Measurements from ENCODE around the gene GMDS.

GMDS gene

DNA sequence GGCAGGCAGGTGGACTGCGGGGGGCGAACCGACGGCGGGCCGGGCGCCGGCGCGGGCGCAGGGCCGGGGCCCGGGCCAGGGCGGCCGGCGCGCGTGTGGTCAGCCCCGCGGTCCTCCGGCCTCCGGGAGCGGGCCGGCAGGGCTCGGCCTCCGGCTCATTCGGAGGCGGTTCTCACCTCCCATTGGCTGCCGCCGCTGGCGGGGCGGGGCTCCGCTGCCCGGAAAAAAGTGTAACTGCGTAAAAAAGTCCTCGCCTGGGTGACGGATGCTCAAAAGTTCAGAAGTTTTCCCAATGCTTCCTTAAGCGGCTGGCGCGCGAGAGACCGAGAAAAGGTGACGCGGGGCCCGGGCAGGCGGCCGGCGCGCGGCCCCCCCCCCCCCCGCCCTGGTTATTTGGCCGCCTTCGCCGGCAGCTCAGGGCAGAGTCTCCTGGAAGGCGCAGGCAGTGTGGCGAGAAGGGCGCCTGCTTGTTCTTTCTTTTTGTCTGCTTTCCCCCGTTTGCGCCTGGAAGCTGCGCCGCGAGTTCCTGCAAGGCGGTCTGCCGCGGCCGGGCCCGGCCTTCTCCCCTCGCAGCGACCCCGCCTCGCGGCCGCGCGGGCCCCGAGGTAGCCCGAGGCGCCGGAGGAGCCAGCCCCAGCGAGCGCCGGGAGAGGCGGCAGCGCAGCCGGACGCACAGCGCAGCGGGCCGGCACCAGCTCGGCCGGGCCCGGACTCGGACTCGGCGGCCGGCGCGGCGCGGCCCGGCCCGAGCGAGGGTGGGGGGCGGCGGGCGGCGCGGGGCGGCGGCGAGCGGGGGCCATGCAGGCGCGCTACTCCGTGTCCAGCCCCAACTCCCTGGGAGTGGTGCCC lies 635.5 kb downstream of the GMDS start, which contains the start of gene FOXC1:
Gene FOXC1, plus strand, starts transcription at position 268 of the 849 bp plus-strand sequence. Its CDS starts 531 bp downstream, at position 799.
- Histone ChIP-seq H3K79me2 (ENCODE audit: control insufficient read depth, insufficient read depth, low read length, unreplicated experiment) (peaks cover 14% of the 10 kb centered on the region), H3K27me3 (ENCODE audit: insufficient read depth, low read length) (peaks cover 40% of the 10 kb centered on the region), H3K27ac (ENCODE audit: low read depth, low read length) (peak within 1 kb of the TSS; percentile 65), H2AFZ (ENCODE audit: low read length, unreplicated experiment) (peak within 1 kb of the TSS; percentile 56), H3K4me1 (ENCODE audit: control insufficient read depth, insufficient read depth, low read length, unreplicated experiment) (peaks cover 12% of the 10 kb centered on the region), H3K4me3 (ENCODE audit: low read depth, low read length) (peak within 1 kb of the TSS; percentile 92), H3K36me3 (ENCODE audit: insufficient read depth, low read length) (no peaks in the 10 kb centered on the region)

DNA sequence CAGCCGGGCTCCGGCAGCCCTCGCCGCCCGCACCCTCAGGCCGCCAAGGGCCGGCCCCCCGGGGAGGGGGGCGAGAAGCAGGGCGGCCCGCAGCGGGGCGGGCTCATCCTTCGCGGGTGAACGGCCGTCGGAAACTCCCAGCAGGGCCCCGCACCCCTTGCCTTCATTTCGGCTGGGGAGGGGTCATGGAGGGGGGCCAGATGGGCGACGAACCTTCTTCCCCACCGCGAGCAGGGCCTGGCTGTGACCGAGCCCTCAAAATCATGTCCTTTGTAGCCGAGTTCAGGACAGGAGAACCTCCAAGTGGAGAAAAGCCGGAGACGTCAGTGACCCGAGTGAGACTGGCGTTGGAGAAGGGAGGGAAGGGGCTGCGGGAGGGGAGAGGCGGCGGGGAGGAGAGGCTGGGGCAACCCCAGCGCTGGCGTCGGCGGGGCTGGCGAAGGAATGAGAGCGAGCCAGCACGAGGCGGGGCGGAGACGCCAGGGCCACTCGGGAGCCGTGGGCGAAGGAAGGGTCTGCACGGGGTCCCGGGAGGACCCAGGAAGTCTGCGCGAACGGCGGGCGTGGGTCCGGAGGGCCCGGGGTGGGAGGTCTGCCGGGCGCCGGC lies 636.3 kb downstream of the GMDS start:
- peak overlapping the region; percentile 20 for H2AFZ ChIP-seq (ENCODE audit: low read length, unreplicated experiment)
- H3K27ac ChIP-seq (ENCODE audit: low read depth, low read length) = no peak overlapping the region; the same call in 1 of the 2 replicates
- peaks cover 45% of the 10 kb centered on the region for H3K27me3 ChIP-seq (ENCODE audit: insufficient read depth, low read length)
- no peaks in the 10 kb centered on the region for H3K36me3 ChIP-seq (ENCODE audit: insufficient read depth, low read length)
- H3K4me1 ChIP-seq (ENCODE audit: control insufficient read depth, insufficient read depth, low read length, unreplicated experiment) = peaks cover 12% of the 10 kb centered on the region
- peak overlapping the region; percentile 92 for H3K4me3 ChIP-seq (ENCODE audit: low read depth, low read length)
- H3K79me2 ChIP-seq (ENCODE audit: control insufficient read depth, insufficient read depth, low read length, unreplicated experiment) = peaks cover 14% of the 10 kb centered on the region

DNA sequence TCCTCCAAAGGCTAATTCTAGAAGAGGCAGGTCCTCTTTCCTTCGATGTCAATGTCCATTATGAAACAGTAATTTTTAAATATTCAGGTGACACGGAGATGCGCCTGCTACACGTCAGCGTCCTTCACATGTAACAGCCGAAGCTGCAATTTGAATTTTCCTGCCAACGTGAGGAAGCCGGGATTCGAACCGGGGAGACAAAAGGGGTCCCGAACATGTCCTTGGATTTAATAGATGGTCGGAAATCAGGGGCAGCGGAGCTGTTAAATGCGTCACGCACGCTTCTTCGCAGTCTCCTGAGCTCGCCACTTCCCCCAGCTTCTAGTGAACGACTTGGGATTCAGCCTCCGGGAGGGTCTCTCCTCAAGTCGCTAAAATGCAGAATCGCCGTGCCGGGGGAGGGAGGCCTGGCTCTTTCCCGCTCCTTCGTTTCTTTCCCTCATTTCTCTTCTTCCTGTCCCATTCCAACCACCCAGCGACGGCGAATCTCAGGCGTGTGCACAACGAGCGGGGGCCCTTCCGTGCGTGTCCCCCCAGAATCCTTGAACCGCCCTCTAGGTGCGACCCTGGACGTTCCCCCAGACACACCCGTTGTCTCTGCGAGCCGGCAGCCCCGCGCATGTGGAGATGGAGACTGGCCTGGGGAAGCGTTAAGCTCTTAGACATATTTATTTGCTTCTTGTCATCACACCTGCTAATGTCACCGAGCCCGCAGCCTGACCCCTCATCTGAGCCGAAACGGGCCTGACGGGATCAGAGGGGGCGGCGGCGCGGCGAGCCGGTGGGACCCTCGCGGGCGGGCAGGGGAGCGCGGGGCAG lies 637.0 kb downstream of the GMDS start:
- Histone ChIP-seq H3K4me1 (ENCODE audit: control insufficient read depth, insufficient read depth, low read length, unreplicated experiment) (peaks cover 9% of the 10 kb centered on the region), H3K27me3 (ENCODE audit: insufficient read depth, low read length) (peaks cover 48% of the 10 kb centered on the region), H3K27ac (ENCODE audit: low read depth, low read length) (no peak overlapping the region), H2AFZ (ENCODE audit: low read length, unreplicated experiment) (peak overlapping the region; percentile 20), H3K79me2 (ENCODE audit: control insufficient read depth, insufficient read depth, low read length, unreplicated experiment) (peaks cover 7% of the 10 kb centered on the region), H3K4me3 (ENCODE audit: low read depth, low read length) (peak overlapping the region; percentile 92), H3K36me3 (ENCODE audit: insufficient read depth, low read length) (no peaks in the 10 kb centered on the region)

DNA sequence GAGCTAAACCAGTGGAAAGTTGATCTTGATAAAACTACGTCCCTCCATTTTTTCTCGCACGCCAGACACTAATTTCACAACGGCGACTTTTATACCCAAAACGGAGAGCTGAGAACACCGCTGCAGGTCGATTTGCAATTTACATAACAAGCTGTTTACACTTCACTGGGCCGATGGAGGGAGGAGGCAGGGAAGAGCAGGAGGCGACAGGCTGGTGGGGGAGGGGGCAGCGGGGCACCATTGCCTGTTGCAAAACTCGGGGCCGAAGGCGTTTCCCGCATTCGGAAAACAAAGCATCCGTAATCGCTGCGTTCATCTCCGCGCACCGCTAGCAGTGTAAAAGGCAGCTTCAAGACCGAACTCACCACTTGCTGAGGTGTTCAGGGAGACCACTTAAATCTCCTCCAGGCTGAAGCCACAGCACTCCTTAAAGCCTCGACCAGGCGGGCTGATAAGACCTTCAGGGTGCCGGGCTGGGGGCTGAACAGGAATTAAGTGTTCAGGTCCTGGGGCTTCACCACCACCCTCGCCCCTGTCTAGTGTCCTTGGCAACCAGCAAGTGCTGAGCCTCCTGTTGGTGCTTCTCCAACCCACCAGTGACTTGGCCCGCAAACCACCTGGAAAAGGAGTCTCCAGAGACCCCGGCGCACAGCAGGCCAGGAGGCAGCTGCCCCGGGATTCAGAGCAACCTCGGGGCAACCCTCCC lies 637.7 kb downstream of the GMDS start:
- peaks cover 3% of the 10 kb centered on the region for H3K4me1 ChIP-seq (ENCODE audit: control insufficient read depth, insufficient read depth, low read length, unreplicated experiment)
- peaks cover 48% of the 10 kb centered on the region for H3K27me3 ChIP-seq (ENCODE audit: insufficient read depth, low read length)
- no peak overlapping the region for H3K4me3 ChIP-seq (ENCODE audit: low read depth, low read length)
- no peak overlapping the region for H2AFZ ChIP-seq (ENCODE audit: low read length, unreplicated experiment)
- no peaks in the 10 kb centered on the region for H3K36me3 ChIP-seq (ENCODE audit: insufficient read depth, low read length)
- no peak overlapping the region for H3K27ac ChIP-seq (ENCODE audit: low read depth, low read length)
- peaks cover 7% of the 10 kb centered on the region for H3K79me2 ChIP-seq (ENCODE audit: control insufficient read depth, insufficient read depth, low read length, unreplicated experiment)

DNA sequence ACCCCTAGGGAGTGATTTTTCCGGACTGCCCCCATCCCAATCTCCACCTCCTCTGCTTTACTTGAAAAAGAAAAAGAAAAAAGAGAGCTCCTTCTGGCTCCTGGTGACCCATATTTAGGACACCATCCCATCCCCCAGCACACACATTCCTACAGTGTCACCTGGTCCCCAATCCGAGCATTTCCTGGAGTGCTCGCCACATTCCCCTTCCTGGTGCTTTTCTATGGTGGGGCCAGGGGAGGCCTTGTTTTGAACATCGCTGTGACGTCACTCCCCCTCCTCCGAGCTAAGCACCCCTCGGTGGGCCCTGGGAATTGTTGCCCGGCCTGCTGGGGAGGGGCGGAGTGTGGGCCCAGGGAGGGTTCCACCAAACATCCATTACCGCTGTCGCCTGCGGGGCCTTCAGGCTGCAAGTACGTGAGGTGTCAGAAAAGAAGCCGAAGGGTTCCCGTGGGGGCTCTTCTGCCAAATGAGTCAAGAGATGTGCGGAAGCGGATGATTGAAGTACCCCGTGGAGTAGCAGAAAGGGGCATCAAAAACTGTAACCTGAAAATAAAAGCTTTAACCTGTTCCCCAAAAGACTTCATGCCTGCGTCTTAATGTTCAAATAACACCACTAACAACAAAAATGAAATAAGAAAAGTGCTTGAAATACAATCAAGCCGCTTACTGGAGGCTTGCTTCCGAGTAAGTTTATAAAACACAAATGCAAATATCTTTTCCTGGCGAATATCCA lies 638.5 kb downstream of the GMDS start:
- H3K27ac ChIP-seq (ENCODE audit: low read depth, low read length) = no peak overlapping the region
- peaks cover 3% of the 10 kb centered on the region for H3K4me1 ChIP-seq (ENCODE audit: control insufficient read depth, insufficient read depth, low read length, unreplicated experiment)
- no peak overlapping the region for H3K4me3 ChIP-seq (ENCODE audit: low read depth, low read length)
- no peak overlapping the region for H2AFZ ChIP-seq (ENCODE audit: low read length, unreplicated experiment)
- peaks cover 4% of the 10 kb centered on the region for H3K79me2 ChIP-seq (ENCODE audit: control insufficient read depth, insufficient read depth, low read length, unreplicated experiment)
- H3K36me3 ChIP-seq (ENCODE audit: insufficient read depth, low read length) = no peaks in the 10 kb centered on the region
- H3K27me3 ChIP-seq (ENCODE audit: insufficient read depth, low read length) = peaks cover 48% of the 10 kb centered on the region

DNA sequence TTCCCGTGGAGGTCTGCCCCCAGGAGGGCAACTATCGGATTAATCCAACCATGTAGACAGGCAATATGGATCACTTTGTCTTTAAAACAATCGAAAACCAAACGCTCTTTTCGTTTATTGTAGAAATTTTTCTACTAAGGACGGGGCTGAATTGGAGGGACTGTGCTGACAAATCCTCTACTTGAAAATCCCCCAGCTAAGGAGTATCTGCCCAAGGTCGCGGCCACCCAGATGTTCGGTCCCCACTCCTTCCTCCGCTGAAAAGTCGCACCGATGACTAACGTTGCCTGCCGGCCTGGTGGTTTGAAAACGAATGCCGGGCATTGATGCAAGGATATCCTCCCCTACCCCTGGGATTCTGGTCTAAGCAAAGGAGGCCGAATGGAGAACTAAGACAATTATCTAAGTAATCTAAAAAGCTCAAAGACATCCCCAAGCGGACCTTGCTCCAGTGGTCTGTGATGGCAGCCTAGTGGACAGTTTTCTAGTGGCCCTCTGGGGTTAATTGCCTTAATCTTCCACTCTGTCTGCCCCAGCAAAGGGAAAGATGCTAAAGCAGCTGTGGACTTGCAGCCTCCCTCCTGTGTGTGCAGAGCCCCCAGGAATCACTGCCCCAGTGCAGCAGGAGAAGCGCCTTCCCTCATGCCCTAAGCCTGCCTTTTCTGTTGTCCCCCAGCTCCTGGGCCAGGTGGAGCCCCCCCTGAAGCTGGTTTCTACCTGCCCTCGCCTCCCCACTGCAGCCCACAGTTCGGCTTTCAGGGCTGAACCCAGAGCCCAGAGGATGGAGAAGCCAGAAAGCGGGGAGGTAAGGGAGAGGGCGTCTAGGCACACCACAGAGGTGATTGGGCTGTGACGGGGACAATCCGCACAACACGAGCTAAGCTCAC lies 639.3 kb downstream of the GMDS start:
- H3K4me3 ChIP-seq (ENCODE audit: low read depth, low read length) = no peak overlapping the region
- H3K4me1 ChIP-seq (ENCODE audit: control insufficient read depth, insufficient read depth, low read length, unreplicated experiment) = peaks cover 3% of the 10 kb centered on the region
- H3K79me2 ChIP-seq (ENCODE audit: control insufficient read depth, insufficient read depth, low read length, unreplicated experiment) = no peaks in the 10 kb centered on the region
- H2AFZ ChIP-seq (ENCODE audit: low read length, unreplicated experiment) = no peak overlapping the region
- H3K27me3 ChIP-seq (ENCODE audit: insufficient read depth, low read length) = peaks cover 48% of the 10 kb centered on the region
- no peak overlapping the region for H3K27ac ChIP-seq (ENCODE audit: low read depth, low read length)
- no peaks in the 10 kb centered on the region for H3K36me3 ChIP-seq (ENCODE audit: insufficient read depth, low read length)

DNA sequence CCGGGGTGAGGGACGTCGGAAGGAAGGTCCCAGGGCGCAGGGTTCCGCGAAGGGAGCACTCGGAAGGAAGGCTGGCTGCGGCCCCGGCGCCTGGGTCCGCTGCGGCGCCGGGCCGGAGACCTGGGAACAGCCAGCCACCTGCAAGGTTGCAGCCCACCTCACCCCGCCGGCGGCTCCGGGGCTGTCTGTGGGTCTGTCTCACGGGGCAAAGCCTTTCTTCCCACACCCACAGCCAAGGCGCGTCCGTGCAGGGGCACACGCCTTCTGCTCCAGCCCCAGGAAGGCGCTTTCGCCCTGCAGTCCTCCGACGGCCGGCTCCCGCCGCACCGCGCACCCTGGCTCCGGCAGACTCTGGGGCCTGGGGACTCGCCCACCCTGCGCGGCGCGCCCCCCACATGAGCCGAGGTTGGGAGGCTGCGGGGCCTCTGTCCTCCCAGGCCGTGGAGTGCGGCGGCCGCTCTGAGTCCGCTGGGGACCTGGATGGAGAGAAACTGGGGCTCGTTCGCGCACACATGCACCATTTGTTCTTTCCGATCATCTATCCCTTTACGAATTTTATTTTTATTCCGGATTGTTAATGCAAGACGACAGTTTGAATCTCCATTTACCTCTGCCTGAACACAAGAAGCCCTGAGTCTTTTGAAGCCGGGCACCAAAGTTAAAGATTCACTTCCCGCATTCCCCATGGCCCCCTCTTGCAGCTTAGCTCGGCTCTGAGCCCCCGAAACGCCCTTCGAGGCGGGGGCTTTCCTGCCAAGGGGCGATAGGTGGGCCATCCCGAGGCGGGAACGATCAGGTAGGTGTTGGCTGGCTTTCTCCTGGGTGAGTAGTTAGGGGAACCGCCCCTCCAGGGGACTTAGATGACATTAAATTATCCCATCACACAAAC lies 640.2 kb downstream of the GMDS start:
- peak overlapping the region; percentile 82 for H2AFZ ChIP-seq (ENCODE audit: low read length, unreplicated experiment)

DNA sequence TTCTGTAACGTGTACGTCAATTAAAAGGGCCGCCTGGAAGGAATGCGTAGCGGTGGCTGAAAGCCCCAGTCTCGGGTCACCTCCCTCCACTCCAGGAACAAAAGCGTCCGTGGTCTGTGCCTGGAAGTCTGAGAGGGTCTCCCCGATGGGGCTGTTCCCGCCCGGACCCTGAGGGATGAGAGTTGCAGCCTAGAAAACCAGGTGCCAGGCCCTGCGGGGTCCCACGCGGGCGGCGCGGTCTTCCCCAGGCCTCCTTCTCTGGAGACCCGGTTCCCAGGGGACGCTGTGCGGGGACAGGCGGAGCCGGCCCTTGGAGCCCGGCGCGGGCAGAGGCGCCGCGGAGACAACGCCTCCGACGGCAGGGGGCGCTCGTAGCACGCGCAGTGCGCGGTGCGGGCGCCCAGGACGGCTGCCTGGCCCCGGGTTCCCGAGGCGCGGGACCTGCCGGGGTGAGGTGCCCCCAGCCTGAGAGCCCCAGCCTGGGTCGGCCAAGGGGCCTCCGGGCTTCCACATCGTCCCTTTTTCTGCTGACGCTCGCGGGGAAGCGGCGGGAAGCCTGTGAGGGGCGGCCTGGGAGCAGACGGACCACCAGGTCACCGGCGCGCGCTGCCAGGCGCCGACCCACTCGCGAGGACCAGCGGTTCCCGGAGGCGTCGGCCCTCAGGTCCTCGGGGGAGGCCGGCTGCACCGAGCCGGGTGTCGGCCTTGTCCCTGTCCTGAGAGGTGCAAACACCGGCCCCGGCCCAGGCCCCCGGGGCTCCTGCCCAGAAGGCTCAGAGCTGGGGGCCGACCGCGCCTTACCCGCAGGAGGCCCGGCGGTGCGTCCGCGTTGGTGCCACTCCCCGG lies 641.0 kb downstream of the GMDS start:
- Histone ChIP-seq H3K27ac (ENCODE audit: low read depth, low read length) (no peak overlapping the region), H3K4me1 (ENCODE audit: control insufficient read depth, insufficient read depth, low read length, unreplicated experiment) (peaks cover 3% of the 10 kb centered on the region), H2AFZ (ENCODE audit: low read length, unreplicated experiment) (peak overlapping the region; percentile 82), H3K79me2 (ENCODE audit: control insufficient read depth, insufficient read depth, low read length, unreplicated experiment) (no peaks in the 10 kb centered on the region), H3K36me3 (ENCODE audit: insufficient read depth, low read length) (no peaks in the 10 kb centered on the region), H3K27me3 (ENCODE audit: insufficient read depth, low read length) (peaks cover 48% of the 10 kb centered on the region), H3K4me3 (ENCODE audit: low read depth, low read length) (peak overlapping the region; percentile 73)

More for the DNA sequence above, 640.2 kb downstream of the GMDS start:
- H3K79me2 ChIP-seq (ENCODE audit: control insufficient read depth, insufficient read depth, low read length, unreplicated experiment) = no peaks in the 10 kb centered on the region
- H3K4me3 ChIP-seq (ENCODE audit: low read depth, low read length) = peak overlapping the region; percentile 73
- H3K27ac ChIP-seq (ENCODE audit: low read depth, low read length) = no peak overlapping the region
- peaks cover 3% of the 10 kb centered on the region for H3K4me1 ChIP-seq (ENCODE audit: control insufficient read depth, insufficient read depth, low read length, unreplicated experiment)
- H3K27me3 ChIP-seq (ENCODE audit: insufficient read depth, low read length) = peaks cover 48% of the 10 kb centered on the region
- H3K36me3 ChIP-seq (ENCODE audit: insufficient read depth, low read length) = no peaks in the 10 kb centered on the region

Data from ACC112 (cell line).